GM21381 (cell line): Measurements from ENCODE around the gene B4GALT1.

Experiments
- ATAC-seq: cut with Tn5 transposase; IDR thresholded peaks from one replicate; pipeline ENCODE4 v1.9.1; 2021; ENCODE audit warnings: mild to moderate bottlenecking, moderate library complexity; ENCODE audit not compliant: unreplicated experiment

B4GALT1 gene

DNA sequence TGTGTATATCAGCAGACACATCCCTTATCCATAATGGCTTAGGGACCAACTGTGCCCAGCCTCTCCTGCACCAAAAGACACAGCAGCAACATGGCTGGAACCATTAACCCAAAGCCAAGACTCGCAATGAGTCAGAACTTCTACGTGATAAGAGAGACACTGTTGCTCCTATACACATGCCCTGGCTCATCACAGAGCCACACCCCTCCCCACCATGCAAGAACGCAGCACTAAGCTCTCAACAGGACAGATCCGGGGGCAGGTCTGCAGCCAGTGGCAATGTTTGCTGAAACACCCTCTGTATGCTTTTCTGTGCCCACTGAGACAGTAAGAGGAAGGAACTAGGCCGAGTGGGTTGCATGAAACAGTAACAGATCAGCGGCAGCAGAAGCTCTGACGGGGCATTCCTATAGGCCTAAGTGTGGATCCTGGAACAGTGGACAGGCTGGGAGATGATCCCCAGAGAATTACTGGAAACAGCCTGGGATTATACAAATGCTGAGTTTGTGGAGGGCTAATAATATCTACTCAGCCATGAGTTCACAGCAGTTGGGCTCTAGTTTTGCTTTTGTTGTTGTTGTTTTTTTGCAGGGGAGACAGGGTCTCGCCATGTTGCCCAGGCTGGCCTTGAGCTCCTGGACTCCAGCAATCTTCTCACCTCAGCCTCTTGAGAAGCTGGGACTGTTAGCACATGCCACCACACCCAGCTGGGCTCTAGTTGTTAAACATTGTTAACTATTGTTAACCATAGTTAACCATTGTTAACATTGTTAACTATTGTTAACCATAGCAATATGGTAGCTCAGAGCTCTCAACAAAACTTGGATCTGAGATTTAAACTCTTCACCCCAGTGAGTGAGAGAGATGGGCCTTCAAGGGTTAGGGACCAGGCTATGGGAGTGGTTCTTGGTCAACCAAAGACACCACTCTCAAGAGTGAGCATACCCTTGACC, 41.0 kb downstream of the B4GALT1 start:
- peak; percentile 51 for ATAC-seq

DNA sequence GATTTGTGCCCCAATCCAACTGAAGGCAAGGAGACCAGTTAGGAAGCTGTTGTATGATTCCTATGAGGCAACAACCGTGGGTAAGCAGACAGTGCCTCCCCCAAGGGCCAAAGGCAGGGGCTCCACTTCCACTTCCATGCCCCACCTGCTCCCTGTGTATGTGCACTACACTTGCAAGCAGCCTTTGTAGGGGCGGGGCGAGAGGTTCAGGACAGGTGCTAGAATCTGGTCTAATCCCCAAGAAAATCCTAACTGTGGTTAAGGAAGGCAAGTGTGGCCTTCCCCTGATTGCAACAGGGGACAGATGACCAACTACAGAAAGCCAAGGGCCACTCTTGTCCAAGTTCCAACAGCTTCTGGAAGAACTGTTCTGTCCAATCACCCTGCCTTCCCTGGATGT, 41.7 kb downstream of the B4GALT1 start:
- no peak for ATAC-seq

DNA sequence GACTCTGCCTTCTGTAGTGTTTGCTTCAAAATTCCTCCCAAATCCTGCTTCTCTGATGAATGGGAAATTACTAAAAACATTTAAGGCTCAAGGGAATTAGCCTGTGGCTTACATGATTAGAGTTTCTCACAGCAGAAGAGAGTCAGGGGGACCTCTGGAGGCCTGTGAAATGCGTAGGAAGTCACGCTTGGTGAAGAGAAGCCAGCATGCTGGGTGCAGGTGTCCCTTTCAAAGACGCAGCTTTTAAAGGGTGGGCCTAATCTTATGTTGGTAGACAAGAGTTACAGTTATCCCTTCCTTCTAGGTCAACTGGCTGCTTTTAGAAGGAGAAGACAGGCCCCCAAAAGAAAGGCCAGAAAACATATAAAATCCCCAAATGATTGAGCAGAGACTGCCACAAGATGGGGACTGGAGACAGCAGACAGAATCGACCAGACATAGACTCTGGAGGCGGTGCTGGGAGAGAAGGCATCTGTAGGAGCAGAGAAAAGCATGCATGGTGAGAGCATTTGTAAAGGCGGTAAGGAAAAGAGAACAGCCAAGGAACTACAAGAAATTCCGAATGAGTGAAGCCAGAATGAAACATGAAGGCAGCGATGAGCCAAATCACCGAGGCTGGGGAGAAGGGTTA, 42.3 kb downstream of the B4GALT1 start:
- no peak for ATAC-seq

DNA sequence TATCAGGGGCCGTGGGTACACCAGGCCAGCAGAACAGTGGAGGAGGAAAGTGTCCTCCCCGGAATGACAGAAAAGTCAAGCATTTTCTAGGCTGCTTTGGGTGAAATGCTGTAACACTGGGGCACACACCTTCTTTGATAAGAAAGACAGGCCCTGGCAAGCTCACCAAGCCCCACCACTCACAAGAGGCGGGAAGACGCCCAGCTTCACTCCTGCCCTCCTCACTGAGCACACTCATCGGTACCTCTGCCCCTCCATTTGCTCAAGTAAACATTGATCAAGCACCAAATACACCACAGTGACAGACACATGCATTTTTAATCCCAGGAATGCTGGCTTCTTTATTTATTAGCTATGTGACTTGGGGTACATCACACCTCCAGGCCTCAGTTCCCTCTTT, 43.1 kb downstream of the B4GALT1 start:
- ATAC-seq, result no peak

DNA sequence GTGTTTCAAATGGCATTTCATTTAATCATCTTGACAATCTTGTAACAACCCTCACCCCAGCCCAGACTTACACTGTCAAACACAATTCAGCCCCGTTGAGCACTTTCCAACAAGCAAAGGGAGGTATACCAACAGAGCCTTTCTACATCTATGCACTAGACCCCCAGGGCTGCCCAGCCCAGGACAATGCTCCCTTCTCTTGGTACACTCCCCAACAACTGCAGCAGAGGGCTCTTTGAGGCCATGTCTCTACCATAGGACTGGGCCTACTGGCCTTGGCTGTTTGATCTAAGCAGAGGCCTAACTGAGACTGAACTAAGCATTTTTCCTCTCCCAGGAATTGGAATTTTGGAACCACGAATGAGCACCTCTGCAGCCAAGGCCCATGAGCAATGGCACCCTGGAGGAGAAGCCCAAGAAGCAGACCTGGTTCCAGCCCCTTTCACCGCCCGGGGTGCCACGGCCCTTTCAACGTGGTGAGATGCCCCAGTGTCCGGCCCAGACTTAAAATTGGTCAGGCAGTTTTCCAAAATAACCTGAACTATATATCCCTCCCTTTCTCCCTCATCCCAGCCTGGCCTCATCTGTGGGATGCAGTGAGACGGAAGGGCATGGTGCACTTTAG, 43.6 kb downstream of the B4GALT1 start:
- ATAC-seq, result no peak

DNA sequence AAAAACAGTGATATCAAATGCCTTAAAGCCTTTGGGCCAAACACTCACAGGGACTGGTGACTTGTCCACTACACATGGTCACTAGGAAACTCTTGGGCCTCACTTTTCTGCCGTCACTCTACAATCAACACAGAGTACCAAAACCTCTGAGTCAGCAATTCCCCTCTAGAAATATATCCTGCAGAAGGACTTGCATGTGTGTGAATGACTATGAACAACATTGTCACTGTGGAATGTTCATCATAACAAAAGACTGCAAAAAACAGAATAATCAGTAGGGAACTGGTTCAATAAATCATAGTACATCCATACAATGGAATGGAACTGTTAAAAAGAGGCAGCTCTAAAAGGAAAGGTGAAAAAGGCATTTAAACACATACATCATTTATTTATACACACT, 46.5 kb downstream of the B4GALT1 start:
- no peak for ATAC-seq

DNA sequence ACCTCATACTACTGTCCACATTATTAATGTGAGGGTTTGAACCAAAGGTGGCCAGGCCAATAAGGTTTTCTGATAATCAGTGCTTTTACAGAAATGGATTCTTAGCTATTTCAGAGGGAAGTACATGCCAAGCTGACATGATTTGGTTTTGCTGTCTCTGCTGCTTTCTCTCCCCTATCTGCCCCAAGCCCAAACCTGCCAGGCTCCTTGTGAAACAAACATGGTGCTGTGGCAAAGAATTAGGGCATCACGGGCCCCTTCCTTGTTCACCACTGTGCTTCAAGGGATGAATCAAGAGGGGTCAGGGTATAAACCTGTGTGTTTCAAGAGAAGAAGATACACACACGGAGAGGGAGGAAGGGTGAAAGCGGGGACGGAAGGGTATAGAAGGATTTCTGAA, 49.3 kb downstream of the B4GALT1 start:
- no peak for ATAC-seq

DNA sequence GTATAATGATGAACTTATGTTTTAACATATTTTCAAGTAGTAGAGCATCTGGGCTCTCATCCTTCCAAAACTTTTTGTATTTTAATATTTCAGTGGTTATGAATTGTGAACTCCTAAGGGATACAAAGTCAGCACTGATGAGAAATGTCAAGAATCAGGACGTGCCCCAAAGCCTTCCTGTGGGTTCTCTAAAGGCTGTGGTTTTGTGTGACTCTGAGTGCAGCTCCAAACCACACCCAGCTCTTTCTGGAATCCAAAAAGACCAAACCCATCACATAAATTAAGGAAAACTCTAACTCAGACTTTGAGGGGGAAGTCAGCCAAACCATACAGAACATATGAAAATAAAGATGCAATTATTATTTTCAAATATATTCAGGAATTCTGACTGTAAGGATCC, 49.8 kb downstream of the B4GALT1 start:
- ATAC-seq, result no peak

DNA sequence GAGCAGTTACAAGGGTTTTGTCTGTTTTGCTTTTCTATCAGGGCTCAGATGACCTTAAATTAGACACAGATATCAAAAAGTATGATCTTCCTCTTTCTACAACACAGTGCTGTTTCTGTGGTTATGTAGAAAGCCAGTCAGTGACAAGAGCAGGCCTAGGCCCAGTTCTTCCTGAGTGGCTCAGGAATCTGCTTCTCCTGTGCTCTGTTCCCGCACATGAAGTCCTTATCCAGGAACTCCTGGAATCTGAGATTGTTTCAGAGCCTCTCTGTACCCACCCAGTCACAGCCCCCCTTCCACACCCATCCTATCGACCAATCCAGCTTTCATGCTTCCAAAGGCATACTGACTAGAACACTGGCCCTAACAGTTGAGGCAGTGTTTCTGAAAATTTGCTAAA, 50.3 kb downstream of the B4GALT1 start:
- ATAC-seq, result no peak

DNA sequence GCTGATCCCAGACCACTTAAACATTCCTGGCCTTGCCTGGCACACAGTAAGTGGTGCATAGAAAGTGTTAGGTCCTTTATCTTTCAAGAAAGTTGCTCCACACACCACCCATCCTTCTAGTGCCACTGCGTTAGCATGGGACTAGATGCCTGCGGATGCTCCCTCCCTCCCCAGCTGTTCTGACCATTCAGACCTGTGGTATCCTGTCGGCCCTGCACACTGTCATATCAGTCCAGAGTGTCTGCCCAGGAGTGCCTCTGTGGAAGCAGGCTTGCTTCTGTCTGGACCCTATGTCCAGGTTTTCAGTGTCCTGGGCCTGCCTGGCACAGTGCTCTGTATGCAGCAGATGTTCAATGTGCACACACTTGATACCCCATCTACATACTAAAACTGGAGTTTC, 52.4 kb downstream of the B4GALT1 start:
- no peak for ATAC-seq

DNA sequence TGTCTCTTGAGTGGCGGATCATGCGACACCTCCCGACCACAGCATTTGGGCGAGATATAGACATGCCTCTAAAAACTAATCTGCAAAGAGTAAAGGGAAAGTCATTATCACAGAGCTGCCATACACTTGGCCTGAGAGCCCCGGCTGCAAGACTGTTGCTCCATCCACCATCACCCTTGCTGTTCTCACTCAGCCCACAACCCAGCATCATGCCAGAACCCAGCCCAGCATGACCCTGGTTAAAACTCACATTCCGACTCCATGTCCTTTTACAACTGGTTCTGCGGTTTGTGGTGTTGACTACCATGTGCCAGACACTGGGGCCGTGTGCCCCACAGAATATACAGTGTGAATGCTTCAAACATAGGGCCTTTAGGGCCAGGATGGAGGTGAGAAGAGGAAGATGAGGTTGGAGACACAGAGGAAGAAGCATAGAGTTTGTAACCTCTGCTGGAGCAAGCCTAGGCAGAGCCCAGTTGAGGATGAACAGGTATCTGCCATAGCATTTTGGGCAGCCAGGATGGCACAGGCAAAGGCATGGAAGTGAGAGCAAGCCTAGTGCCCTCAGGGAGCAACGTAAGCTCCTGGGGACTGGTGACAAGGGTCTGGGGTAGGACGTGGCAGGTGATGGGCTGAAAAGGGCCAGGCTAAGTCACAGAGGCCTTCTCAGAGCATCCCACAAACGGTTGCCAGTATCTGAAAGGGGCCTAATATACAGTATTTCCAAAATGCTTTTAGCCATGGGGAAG, 53.2 kb downstream of the B4GALT1 start:
- ATAC-seq, result no peak

DNA sequence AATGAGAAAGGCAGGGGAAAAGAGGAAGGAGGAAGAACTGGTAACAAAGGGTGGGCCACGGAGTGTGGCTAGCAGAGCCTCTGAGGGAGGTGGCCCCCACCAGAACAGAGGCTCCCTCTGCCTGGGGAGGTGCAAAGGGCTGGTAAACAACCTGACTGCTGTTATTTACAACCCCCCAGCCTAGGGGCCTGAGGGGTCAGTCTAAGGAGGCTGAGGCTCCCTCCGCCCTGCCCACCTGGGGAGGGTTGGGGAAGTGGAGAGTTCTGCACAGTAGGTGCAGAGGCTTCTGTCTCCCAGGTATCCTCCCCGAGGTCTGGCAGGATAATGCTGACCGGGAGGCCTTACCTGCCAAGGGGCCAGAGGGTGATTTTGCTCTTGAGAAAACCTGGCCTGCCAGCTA, 55.0 kb downstream of the B4GALT1 start:
- no peak for ATAC-seq

DNA sequence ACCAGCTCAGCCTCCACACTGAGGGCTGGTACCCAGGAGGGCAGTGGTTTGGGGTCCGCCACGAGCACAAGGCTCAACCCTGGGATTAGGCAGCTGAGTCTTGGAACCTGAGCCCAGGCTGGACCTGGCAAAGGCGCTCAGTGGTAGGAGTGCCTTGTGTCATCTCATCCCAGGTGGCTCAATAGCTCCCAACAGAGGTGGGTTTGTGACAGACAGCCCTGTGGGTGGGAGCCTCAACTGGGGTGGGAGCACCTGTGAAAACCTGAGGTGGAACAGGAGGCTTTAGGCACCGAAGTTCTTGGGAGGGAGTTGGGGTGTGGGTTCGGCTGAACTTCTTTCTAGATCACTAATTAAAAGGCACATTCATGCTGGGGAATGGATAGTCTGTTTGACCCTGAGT, 55.5 kb downstream of the B4GALT1 start:
- ATAC-seq, result no peak

DNA sequence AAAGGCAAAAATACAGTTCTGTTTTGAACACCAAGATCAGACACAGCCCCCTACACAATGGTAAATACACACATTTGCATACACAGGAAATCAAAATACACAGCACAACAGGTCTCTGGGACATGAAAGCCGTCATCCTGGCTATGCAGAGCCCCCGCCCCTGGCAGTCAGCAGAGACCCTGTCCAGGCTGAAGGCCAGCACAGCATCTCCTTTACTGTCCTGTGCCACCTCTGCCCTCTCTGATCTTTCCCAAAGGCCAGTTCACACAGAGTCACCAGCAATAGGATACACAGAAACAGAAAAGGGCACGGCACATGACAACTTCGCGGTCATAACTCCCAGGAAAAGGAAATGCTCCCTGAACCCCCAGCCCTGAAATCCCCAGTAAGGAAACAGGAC, 56.5 kb downstream of the B4GALT1 start:
- ATAC-seq, result no peak

DNA sequence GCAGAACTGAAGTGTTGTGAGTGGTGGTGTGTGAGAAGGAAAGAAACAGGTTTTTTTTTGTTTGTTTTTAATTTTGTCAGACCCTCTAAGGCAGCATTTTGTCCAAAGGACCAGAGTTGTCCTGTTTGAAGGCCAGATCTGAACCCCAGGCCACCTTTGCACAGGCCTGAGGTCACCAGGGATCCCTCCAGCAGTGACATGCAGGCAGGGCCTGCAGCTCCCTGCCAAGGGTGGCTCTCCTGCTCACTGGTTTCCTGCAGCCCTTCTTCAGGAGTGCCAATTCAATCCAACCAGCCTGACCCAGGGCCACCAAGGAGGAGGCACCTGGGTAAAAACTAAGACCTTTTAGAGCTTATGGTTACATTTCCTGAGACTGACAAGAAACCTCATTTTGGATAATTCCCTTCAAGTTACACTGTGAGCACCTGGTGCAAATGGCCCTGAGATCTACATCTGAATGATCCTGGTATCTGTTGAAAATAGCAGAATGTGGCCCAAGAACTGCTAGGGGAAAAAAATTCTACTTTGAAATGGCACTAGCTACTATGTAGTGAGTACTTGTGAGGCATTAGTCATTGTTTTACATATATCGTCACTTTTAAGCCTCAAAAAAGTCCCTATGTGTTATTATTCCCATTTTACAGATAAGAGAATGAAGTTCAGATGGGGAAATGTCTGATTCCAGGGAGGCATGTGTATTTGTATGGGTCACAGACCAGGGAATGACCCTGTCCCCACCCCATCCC, 57.1 kb downstream of the B4GALT1 start:
- no peak for ATAC-seq

DNA sequence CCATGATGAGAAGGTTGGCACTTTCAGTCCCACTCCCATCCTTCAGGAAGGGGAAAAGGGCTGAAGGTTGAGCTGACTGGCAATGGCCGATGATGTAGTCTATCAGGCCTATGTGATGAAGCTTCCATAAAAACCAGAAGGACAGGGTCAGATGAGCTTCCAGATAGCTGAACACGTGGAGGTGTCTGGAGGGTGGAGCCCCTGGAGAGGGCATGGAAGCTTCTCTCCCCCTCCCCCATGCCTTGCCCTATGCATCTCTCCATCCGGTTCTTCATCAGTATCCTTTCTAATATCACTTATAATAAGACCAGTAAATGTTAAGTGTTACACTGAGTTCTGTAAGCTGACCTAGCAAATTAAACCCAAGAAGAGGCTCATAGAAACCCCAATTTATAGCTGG, 58.0 kb downstream of the B4GALT1 start:
- ATAC-seq, result no peak

DNA sequence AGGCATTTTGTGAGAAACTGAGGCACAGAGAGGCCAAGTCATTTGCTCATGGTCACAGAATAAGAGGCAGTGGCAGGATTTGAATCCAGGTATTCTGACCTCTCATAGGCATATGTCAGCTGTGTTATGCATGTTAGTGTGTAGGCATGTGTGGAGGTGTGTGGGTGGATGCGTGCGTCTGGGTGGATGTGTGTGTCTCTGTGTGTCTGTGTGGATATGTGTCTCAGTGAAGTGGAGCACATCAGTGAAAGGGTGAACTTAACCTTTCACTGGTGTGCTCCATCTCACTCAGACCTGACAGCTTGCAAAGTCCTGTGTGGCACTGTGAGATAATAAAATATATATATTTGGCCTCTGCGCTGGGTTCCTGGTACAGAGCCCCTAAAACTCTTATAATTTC, 58.7 kb downstream of the B4GALT1 start:
- no peak for ATAC-seq

DNA sequence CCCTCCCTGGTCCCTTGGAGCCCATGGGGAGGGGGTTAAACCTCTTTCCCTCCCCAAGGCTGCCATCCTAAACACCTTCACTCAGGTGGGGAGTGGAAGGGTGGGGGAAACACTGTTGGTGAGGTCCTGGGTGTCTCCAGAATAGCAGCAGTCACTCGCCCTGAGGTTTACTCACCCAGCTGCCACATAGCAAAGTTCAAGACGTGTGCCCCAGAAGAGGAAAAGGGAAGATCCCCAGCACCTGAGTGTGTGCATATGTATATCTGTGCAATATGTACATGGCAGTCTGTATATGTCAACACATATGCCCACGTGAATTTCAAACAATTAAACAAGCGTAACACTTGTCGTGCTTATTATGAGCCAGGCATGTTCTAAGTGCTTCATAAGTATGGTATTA, 59.4 kb downstream of the B4GALT1 start:
- no peak for ATAC-seq

DNA sequence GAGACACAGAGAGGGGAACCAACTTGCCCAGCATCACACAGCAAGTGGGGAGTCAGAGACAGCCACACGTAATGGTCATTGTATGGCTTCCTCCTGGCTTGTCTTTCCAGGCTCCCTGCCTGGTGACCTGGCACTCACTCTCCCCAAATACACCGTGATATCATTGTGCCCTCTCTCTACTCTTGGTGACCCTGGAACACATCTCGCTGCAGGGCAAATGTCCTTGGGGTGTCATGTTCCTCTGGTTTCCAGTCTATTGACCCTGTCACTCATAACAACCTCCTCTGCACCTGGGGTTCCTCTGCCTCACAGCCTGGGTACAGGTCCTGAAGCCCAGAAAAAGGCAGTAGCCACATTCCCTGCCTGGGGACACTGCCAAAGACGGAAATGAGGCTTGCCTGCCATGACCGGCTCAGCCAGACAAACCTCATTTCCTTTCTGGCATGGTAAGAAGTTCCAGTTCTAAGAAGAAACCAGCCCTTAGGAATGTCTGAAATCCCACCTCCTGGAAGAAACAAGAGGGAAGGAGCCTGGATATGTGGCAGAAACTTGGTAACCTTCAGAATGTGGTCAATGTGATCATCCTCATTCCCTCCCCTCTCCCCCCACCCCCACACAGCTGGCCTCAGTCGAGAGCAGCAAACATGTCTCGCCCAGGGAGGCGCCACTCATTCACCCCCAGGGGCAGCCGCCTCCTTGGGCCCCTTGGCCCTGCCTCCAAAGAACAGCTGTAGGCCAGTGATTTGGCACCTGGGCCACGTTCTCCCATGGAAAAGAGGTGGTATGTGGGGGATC, 60.1 kb downstream of the B4GALT1 start:
- ATAC-seq, result no peak

DNA sequence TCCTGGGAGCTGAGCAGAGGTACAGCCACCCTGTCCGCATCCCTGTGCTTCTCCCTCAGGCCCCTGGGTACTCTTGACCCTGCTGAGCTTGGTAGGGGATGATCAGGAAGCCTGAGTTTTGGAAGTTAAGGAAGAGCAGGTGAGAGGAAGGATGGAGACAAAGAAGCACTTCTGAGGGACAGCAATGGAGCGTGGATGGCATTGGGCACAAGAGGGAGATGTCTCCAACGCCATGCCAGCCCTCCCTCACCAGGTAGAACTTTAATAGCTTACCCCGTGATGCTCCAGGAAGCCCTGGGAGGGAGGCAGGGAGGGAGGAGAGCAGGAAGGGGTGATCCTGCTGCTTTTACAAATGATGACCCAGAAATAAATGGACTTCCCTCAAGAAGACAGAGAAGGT, 60.8 kb downstream of the B4GALT1 start:
- ATAC-seq, result no peak
